Measurements from ENCODE around the gene NME7. TPM values are rescaled to one million over a fixed set of nuclear protein-coding genes. Genes with fewer than 3 reads are reported as not detected.

NME7 gene
- polyA plus RNA-seq, 1 of the 3 experiments (the other 2 are of a cell fraction): 13.7 TPM

DNA sequence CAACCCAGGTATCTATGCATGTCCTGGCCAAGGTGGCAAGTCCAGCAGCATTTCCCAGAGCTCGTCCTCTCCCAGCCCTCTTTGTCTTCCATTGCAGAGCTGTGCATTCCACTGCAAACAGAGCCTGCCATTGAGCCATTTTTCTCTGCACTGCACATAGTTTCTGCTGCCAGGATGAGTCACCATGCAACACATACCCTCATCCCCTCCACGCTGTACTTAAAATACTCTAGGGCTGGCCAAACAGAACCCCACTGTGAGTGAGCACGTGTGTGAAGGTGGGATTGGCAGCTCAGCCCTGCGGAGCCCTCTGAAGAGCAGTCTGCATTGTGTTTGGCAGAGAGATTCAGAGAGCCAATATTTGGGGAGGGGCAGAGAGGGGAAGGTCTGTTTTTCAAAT lies 265.0 kb downstream of the NME7 start:
- no peak overlapping the region for H3K4me3 ChIP-seq (ENCODE audit: low read depth in 2 of 2, low read length in 1 of 2)
- no peaks in the 10 kb centered on the region for H4K20me1 ChIP-seq (ENCODE audit: insufficient read depth)
- peaks cover 18 to 35% of the 10 kb centered on the region in 2 experiments; a peak in 3 of 4 replicates for H3K4me1 ChIP-seq (ENCODE audit: control insufficient read depth in 1 of 2, insufficient read depth in 2 of 2, low read depth in 1 of 2, low read length in 1 of 2)
- 15% methylated on average over 4 of the region's 4 CpGs for WGBS (ENCODE audit: low lambda C conversion rate)
- H3K36me3 ChIP-seq (replicated peaks in 1 of 2; ENCODE audit: control insufficient read depth in 1 of 2, insufficient read depth in 2 of 2, low read length in 1 of 2): no peaks in the 10 kb centered on the region
- H3K27ac ChIP-seq (ENCODE audit: low read depth in 2 of 2, low read length in 1 of 2): peak overlapping the region; percentile 22 to 47; a peak in 2 of 4 replicates
- peaks cover 10% of the 10 kb centered on the region for H3K79me2 ChIP-seq (ENCODE audit: insufficient read depth)
- ChIA-PET CTCF (no interaction called here), POLR2A (no interaction called here)
- H3K4me2 ChIP-seq: peak overlapping the region; percentile 6; the same call in 1 of the 2 replicates
- no peaks in the 10 kb centered on the region for H3K27me3 ChIP-seq (ENCODE audit: insufficient read depth)
- TF ChIP-seq, protein P1, sequence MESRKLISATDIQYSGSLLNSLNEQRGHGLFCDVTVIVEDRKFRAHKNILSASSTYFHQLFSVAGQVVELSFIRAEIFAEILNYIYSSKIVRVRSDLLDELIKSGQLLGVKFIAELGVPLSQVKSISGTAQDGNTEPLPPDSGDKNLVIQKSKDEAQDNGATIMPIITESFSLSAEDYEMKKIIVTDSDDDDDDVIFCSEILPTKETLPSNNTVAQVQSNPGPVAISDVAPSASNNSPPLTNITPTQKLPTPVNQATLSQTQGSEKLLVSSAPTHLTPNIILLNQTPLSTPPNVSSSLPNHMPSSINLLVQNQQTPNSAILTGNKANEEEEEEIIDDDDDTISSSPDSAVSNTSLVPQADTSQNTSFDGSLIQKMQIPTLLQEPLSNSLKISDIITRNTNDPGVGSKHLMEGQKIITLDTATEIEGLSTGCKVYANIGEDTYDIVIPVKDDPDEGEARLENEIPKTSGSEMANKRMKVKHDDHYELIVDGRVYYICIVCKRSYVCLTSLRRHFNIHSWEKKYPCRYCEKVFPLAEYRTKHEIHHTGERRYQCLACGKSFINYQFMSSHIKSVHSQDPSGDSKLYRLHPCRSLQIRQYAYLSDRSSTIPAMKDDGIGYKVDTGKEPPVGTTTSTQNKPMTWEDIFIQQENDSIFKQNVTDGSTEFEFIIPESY (IDR thresholded peaks at IDR 0.05; ENCODE audit: borderline replicate concordance, low read depth): no peak
- TF ChIP-seq EZH2phosphoT487 (IDR thresholded peaks at IDR 0.05; ENCODE audit: borderline replicate concordance, low read depth) (no peak), YY1 (IDR thresholded peaks at IDR 0.05; ENCODE audit: low read depth) (peak; percentile 77; the same call in 1 of the 2 replicates), ELF1 (IDR thresholded peaks at IDR 0.05) (no peak), POLR2AphosphoS5 (IDR thresholded peaks at IDR 0.05; ENCODE audit: low read depth, low read length) (peak; percentile 34; the same call in 1 of the 2 replicates), EP300 (IDR thresholded peaks at IDR 0.05; ENCODE audit: borderline replicate concordance in 1 of 2, low read depth in 1 of 2, low read length in 1 of 2) (no peak), FOXJ3 (CRISPR knock-in tag; IDR thresholded peaks at IDR 0.05) (no peak), TCF12 (IDR thresholded peaks at IDR 0.05) (peak; percentile 62), TEAD4 (IDR thresholded peaks at IDR 0.05; ENCODE audit: borderline replicate concordance, insufficient read depth) (peak; percentile 20; the same call in 1 of the 2 replicates), MXI1 (IDR thresholded peaks at IDR 0.05; ENCODE audit: low read depth, low read length) (0 out of 2 replicates have a peak, but pooled peaks have one; percentile 19), FOXM1 (IDR thresholded peaks at IDR 0.05; ENCODE audit: low read depth) (no peak), FOSL2 (IDR thresholded peaks at IDR 0.05; ENCODE audit: borderline replicate concordance, low read depth) (peak; percentile 96), RXRA (IDR thresholded peaks at IDR 0.05; ENCODE audit: borderline replicate concordance, low read depth) (no peak), JUND (IDR thresholded peaks at IDR 0.05) (peak; percentile 89), GATA2 (CRISPR knock-in tag; IDR thresholded peaks at IDR 0.05) (no peak), RFX5 (IDR thresholded peaks at IDR 0.05; ENCODE audit: low read length) (no peak), GABPA (IDR thresholded peaks at IDR 0.05; ENCODE audit: low read depth) (no peak), MEF2A (IDR thresholded peaks at IDR 0.05; ENCODE audit: borderline replicate concordance, low read depth) (peak; percentile 44; the same call in 1 of the 2 replicates), NFIC (IDR thresholded peaks at IDR 0.05; ENCODE audit: borderline replicate concordance) (peak; percentile 76; the same call in 1 of the 2 replicates), NRF1 (IDR thresholded peaks at IDR 0.05; ENCODE audit: low read depth, low read length) (no peak), SIN3A (IDR thresholded peaks at IDR 0.05; ENCODE audit: borderline replicate concordance, low read depth, low read length) (peak; percentile 64; the same call in 1 of the 2 replicates), SMC3 (IDR thresholded peaks at IDR 0.05; ENCODE audit: low read depth, low read length) (0 out of 2 replicates have a peak, but pooled peaks have one; percentile 6)
- TF ChIP-seq, protein P2, sequence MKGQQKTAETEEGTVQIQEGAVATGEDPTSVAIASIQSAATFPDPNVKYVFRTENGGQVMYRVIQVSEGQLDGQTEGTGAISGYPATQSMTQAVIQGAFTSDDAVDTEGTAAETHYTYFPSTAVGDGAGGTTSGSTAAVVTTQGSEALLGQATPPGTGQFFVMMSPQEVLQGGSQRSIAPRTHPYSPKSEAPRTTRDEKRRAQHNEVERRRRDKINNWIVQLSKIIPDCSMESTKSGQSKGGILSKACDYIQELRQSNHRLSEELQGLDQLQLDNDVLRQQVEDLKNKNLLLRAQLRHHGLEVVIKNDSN (IDR thresholded peaks at IDR 0.05; ENCODE audit: borderline replicate concordance, low read depth): peak; percentile 37; the same call in 1 of the 2 replicates
- TF ChIP-seq, protein P3, sequence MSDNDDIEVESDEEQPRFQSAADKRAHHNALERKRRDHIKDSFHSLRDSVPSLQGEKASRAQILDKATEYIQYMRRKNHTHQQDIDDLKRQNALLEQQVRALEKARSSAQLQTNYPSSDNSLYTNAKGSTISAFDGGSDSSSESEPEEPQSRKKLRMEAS (IDR thresholded peaks at IDR 0.05; ENCODE audit: low read depth): peak; percentile 96
- TF ChIP-seq, protein P4, sequence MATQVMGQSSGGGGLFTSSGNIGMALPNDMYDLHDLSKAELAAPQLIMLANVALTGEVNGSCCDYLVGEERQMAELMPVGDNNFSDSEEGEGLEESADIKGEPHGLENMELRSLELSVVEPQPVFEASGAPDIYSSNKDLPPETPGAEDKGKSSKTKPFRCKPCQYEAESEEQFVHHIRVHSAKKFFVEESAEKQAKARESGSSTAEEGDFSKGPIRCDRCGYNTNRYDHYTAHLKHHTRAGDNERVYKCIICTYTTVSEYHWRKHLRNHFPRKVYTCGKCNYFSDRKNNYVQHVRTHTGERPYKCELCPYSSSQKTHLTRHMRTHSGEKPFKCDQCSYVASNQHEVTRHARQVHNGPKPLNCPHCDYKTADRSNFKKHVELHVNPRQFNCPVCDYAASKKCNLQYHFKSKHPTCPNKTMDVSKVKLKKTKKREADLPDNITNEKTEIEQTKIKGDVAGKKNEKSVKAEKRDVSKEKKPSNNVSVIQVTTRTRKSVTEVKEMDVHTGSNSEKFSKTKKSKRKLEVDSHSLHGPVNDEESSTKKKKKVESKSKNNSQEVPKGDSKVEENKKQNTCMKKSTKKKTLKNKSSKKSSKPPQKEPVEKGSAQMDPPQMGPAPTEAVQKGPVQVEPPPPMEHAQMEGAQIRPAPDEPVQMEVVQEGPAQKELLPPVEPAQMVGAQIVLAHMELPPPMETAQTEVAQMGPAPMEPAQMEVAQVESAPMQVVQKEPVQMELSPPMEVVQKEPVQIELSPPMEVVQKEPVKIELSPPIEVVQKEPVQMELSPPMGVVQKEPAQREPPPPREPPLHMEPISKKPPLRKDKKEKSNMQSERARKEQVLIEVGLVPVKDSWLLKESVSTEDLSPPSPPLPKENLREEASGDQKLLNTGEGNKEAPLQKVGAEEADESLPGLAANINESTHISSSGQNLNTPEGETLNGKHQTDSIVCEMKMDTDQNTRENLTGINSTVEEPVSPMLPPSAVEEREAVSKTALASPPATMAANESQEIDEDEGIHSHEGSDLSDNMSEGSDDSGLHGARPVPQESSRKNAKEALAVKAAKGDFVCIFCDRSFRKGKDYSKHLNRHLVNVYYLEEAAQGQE (IDR thresholded peaks at IDR 0.05; ENCODE audit: low read depth, low read length): no peak
- TF ChIP-seq, protein P5, sequence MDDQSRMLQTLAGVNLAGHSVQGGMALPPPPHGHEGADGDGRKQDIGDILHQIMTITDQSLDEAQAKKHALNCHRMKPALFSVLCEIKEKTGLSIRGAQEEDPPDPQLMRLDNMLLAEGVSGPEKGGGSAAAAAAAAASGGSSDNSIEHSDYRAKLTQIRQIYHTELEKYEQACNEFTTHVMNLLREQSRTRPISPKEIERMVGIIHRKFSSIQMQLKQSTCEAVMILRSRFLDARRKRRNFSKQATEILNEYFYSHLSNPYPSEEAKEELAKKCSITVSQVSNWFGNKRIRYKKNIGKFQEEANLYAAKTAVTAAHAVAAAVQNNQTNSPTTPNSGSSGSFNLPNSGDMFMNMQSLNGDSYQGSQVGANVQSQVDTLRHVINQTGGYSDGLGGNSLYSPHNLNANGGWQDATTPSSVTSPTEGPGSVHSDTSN (IDR thresholded peaks at IDR 0.05): peak; percentile 41
- no peaks in the 10 kb centered on the region for H3K9me3 ChIP-seq
- peak overlapping the region; percentile 75 for H2AFZ ChIP-seq (ENCODE audit: low read depth)
- no peak for DNase-seq
- H3F3A ChIP-seq (replicated peaks; ENCODE audit: insufficient read depth): peaks cover 6% of the 10 kb centered on the region
- H3K9me2 ChIP-seq: no peaks in the 10 kb centered on the region
- no peak overlapping the region for H3K9ac ChIP-seq

All from SK-N-SH (cell line).